GM21515 (cell line): ENCODE data around the gene SLC9A6.

ENCODE experiments used
- ATAC-seq: cut with Tn5 transposase; IDR thresholded peaks from one replicate; pipeline ENCODE4 v1.9.1; 2021; ENCODE audit not compliant: unreplicated experiment

SLC9A6 gene

DNA sequence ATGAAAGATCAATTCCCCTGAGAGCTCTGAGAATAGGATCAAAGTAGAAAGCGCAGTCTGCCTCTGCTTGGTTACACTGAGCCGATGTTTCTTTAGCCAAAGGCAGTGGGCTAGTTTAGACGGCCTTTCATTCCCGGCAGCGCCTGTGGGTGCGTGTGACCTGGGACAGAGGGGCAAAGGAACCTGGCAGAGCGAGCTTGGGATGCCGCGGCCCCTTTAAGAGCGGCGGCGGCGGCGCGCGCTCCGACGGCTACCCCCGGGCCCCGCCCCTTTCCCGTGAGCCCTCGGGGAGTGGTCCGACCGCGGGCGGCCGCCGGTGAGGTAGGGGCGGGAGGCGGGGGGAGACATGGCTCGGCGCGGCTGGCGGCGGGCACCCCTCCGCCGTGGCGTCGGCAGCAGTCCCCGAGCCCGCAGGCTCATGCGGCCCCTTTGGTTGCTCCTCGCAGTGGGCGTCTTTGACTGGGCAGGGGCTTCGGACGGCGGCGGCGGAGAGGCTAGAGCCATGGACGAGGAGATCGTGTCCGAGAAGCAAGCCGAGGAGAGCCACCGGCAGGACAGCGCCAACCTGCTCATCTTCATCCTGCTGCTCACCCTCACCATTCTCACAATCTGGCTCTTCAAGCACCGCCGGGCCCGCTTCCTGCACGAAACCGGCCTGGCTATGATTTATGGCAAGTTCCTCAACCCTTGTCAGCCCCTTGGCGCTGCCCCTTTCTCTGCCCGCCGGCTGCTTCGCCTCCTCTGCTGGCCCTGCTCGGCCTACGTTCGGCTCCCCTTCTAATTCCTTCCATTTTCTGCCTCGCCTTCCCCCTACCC lies at the start of gene SLC9A6:
TSS of gene SLC9A6 (plus strand) at position 279 of the 816 bp plus-strand sequence. CDS start at position 503, 224 bp downstream.
- ATAC-seq: peak; percentile 93

GRCh38 chrX:135944486-135944885 lies 40.7 kb upstream of the SLC9A6 start:
- ATAC-seq: no peak

GRCh38 chrX:135951291-135951690 lies 33.9 kb upstream of the SLC9A6 start:
- ATAC-seq: no peak

DNA sequence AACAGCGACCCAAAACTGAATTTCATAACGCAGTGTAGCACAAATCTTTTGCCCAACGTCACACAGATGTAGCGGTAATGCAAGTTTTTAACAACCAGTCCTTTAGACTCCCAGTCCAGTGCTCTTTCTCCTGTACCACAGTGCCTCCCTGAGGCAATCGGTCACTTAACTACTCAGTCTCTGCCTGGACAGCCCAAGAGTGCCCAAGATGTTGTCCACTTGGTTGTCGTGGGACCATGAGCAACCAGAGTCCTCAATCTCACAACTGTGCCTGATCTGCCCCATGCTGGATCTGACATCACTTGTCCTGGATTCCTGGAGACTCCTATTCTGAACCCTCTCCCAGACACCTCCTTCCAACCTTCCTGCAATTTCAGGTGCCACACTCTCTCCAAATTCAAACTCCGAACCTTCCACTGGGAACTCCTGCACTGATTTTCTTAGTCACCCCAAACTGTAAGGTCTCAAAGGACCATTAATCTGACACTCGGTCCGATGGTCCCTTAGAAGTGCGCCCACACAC lies 12.1 kb upstream of the SLC9A6 start:
- peak; percentile 35 for ATAC-seq

- peak; percentile 78 for ATAC-seq
These were observed 11.5 kb upstream of the SLC9A6 start, which contains the start of gene MMGT1 for GRCh38 chrX:135973548-135974278. TSS of gene MMGT1 (minus strand) at chrX:135973988. CDS start at chrX:135973675, 313 bp downstream.

DNA sequence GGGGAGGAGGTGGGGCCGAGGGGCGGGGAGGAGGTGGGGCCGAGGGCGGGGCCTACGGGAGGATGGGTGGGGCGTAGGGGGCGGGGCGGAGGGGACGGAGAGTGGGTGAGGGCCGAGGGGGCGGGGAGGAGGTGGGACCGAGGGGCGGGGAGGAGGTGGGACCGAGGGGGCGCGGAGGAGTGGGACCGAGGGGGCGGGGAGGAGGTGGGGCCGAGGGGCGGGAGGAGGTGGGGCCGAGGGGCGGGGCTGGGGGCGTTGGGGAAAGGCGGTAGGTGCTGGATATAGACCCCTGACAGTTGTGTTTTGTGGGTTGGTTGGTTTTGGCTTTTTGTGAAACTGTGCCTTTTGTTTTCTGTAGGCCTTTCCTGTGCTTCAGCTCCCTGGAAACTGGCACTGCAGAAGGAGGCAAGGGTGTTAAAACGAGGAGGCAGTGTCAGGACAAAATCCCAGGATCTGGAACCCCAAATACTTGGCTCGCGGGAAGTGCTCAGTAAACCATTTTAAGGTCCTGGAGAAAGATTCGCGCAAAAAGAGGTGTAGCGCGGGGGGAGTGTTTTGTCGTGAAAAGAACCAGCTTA lies 10.9 kb upstream of the SLC9A6 start:
- no peak for ATAC-seq

- ATAC-seq: no peak
These were observed 9.8 kb upstream of the SLC9A6 start for GRCh38 chrX:135975421-135975820.

DNA sequence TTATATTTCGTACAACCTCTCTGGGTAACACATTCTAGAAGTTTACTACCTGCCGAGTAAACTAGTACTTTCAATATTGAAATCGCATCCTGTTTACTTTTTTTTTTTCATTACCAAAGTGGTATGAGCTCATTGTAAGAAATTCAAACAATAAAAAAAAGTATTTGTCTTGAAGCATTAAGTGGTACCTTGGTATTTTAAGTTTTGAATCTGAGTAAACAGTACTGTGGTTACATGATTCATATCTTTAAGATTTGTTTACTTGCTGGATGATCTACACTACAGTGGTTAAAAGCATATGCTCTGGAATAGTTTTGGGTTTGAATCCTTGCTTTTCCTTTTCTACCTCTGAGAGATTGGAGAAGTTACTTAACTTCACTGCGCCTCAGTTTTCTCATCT lies 7.6 kb upstream of the SLC9A6 start:
- ATAC-seq: no peak

- no peak for ATAC-seq
These were observed 4.2 kb upstream of the SLC9A6 start for GRCh38 chrX:135981010-135981409.

DNA sequence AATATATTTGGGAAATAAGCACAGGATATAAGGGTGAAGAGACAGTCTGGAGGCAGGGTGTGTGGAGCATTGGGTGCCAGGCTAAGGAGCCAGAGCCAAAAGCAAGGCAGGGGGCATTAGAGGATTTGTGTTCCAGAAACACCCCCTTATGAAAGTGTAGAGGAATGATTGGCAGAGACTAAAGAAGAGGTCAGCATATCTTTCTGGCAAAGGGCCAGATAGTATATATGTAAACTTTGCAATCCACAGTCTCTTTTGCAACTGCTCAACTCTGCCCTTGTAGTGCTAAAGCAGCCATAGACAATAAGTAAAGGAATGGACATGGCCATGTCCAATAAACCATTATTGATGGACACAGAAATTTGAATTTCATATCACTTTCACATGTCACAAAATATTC lies 3.6 kb upstream of the SLC9A6 start:
- no peak for ATAC-seq

DNA sequence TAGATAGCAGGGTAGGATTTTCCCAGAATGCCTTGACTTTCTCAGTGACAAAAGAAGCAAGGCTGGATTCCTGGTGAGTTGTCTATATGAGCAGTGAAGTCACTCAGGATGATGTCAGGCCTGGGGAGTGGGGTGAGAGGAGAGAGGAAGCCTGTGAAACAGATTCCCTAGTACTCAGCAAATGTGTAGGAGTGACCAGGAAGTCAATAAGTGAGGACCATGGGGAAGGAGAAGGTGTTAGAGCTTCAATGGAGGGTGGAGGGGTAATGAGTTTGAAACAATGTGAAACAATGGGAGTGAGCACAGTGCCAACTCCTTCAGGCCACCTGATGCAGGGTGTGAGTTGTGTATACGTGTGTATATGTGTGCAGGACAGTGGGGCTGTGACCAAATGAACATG lies 2.4 kb upstream of the SLC9A6 start:
- no peak for ATAC-seq

GRCh38 chrX:135984256-135984655 lies 979 bp upstream of the SLC9A6 start:
- ATAC-seq: no peak

- no peak for ATAC-seq
These were observed 461 bp upstream of the SLC9A6 start for GRCh38 chrX:135984791-135985156.

DNA sequence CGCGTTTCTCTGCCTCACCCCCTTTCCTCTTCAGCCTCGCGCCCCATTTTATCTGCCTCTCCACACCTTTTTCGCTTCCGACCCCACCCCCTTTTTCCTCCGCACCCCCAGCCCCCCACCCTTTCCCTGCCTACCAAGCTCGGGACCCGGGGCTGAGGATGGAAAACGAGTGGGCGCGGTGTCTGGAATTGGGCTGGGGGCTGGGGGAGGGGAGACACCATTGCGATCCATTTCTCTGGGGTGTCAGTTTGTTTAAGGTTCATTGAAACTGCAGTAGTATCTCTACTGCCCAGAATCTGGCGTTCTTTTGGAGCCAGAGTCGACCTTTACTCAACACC lies 707 bp downstream of the SLC9A6 start:
- no peak for ATAC-seq

- no peak for ATAC-seq
These were observed 3.0 kb downstream of the SLC9A6 start for GRCh38 chrX:135988245-135988644.

GRCh38 chrX:136015016-136015415 lies 29.8 kb downstream of the SLC9A6 start:
- ATAC-seq: no peak

- no peak for ATAC-seq
These were observed 31.6 kb downstream of the SLC9A6 start for GRCh38 chrX:136016881-136017280.

DNA sequence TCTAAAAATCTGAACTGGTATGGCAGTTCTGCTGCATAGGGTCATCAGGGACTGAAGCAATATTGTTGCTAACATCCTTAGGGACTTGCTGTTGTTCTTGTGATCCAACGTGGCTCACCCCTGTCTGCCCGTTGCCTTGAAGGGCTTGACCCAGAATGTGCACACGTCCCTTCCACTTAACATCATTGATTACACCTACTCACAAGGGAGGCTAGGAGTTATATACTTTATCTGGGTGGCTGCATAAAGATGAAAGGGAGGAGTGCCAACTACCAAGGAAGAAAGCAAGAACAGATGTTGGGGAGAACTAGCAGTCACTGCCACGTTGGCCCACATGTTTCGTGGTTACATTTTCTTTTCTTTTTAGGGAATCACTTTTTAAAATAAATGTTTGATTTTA lies 34.0 kb downstream of the SLC9A6 start:
- no peak for ATAC-seq

DNA sequence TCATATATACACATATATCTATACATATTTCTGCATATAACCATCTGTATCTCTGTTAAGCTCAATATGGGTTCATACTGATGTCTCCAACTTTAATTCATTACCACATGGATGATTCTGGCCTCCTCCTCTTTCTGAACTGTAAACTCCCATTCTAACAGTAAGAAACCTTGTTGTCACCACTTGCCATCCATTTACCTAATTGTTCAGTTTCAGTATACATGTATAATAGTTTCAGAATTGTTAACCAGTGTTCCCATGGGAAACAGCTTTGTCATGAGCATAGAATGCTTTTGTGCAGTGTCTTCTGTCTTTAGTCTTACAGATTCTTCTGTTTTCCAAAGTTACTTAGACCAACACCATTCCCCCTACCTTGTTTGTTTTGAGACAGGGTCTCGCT lies 35.9 kb downstream of the SLC9A6 start:
- ATAC-seq: peak; percentile 77

GRCh38 chrX:136021903-136022302 lies 36.7 kb downstream of the SLC9A6 start:
- ATAC-seq: no peak

- no peak for ATAC-seq
These were observed 39.9 kb downstream of the SLC9A6 start for GRCh38 chrX:136025091-136025490.
